Fibroblast of mammary gland (primary cell): ENCODE measurements around the gene PAPSS1.

Experiments
- DNase-seq: peaks from one replicate; pipeline ENCODE4 v3.0.0-alpha.2; 2010; ENCODE audit warnings: low read depth
- H3K4me3 ChIP-seq: 2 replicates; pipeline ENCODE4 v1.5.1; 2011; ENCODE audit warnings: low read depth, mild to moderate bottlenecking, low read length, moderate library complexity; ENCODE audit not compliant: control insufficient read depth
- TF ChIP-seq, protein P1 (sequence below): conservative IDR thresholded peaks from 2 replicates; pipeline ENCODE4 v1.5.1; 2011; ENCODE audit warnings: low read depth, low read length, inconsistent platforms; ENCODE audit not compliant: control insufficient read depth, insufficient read depth

Gene PAPSS1

DNA sequence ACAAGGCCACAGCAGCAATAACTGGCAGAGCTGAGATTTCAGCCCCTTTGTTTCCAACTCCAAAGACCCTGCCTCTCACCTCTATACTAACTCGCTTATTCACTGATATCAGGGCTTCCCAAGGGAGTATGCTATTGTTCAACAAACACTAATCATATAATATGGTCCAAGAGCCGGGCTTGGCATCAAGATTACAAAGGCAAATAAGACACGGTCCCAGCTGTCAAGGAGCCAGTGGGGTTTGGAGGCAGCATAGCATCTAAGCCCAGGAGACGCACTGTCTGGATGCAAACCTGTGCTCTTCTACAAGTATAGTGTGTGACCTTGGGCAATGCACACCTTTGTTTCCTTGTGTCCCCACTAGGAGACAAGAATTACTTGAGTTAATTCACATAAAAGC is 28.7 kb downstream of the PAPSS1 start:
- DNase-seq: no peak
- TF ChIP-seq, protein P1, sequence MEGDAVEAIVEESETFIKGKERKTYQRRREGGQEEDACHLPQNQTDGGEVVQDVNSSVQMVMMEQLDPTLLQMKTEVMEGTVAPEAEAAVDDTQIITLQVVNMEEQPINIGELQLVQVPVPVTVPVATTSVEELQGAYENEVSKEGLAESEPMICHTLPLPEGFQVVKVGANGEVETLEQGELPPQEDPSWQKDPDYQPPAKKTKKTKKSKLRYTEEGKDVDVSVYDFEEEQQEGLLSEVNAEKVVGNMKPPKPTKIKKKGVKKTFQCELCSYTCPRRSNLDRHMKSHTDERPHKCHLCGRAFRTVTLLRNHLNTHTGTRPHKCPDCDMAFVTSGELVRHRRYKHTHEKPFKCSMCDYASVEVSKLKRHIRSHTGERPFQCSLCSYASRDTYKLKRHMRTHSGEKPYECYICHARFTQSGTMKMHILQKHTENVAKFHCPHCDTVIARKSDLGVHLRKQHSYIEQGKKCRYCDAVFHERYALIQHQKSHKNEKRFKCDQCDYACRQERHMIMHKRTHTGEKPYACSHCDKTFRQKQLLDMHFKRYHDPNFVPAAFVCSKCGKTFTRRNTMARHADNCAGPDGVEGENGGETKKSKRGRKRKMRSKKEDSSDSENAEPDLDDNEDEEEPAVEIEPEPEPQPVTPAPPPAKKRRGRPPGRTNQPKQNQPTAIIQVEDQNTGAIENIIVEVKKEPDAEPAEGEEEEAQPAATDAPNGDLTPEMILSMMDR: no peak

GRCh38 chr4:107689912-107690587 is 30.0 kb downstream of the PAPSS1 start:
- no peak overlapping the region for H3K4me3 ChIP-seq
- TF ChIP-seq, protein P1: no peak
- DNase-seq: peak; percentile 87

More for the DNA sequence above, 28.7 kb downstream of the PAPSS1 start:
- no peak overlapping the region for H3K4me3 ChIP-seq

GRCh38 chr4:107688421-107688820 is 31.6 kb downstream of the PAPSS1 start:
- no peak overlapping the region for H3K4me3 ChIP-seq
- DNase-seq: no peak
- TF ChIP-seq, protein P1: no peak

- no peak for DNase-seq
- no peak overlapping the region for H3K4me3 ChIP-seq
- TF ChIP-seq, protein P1: no peak
Observed at GRCh38 chr4:107685740-107686139, 34.3 kb downstream of the PAPSS1 start.

- TF ChIP-seq, protein P1: no peak
- no peak overlapping the region for H3K4me3 ChIP-seq
- no peak for DNase-seq
Observed at GRCh38 chr4:107683873-107684272, 36.2 kb downstream of the PAPSS1 start.

DNA sequence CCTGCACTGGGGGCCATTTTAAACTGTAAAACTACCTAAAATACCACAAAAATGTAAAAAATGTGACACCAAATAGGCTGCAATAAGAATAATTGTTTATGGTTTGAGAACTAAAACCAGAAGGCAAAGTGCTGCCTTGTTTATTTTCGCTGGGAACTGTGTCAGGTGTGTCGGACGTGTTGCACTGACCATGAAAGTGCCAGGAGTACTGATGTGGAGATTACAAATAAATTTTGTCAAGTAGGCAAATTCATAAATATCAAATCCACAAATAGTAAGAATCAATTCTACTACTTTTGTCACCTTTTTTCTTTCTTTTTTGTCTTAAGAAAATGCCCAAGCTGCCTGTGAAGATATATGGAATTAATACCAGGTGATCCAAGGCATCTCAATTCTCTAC is 37.7 kb downstream of the PAPSS1 start:
- DNase-seq: no peak
- TF ChIP-seq, protein P1: no peak

GRCh38 chr4:107669068-107669467 is 51.0 kb downstream of the PAPSS1 start:
- no peak for DNase-seq
- H3K4me3 ChIP-seq: no peak overlapping the region
- TF ChIP-seq, protein P1: no peak

More for the DNA sequence above, 37.7 kb downstream of the PAPSS1 start:
- H3K4me3 ChIP-seq: no peak overlapping the region
